Naive thymus-derived CD8-positive, alpha-beta T cell (primary cell): ENCODE data around the gene AVEN. TPM values are rescaled to one million over a fixed set of nuclear protein-coding genes. Genes with fewer than 3 reads are reported as not detected.
"Not testable (repeated sequence)": the region's sequence is repeated elsewhere in the genome, so short reads cannot be mapped to it uniquely, and the experiment has no call there.

Source experiments
- ATAC-seq, 2 donors: fragments of 150-1000 bp; cut with Tn5 transposase in 1 of 2; sonication (Bioruptor Pico), chemical (Tn5 transposase) in 1 of 2; 1 replicate in 1 of 2; 2 replicates in 1 of 2; pipeline ENCODE4 v1.10.0; 2021; ENCODE audit warnings: mild to moderate bottlenecking in 2 of 2, moderate library complexity in 2 of 2
- POLR2A ChIA-PET: fragments of 350-600 bp; sonication (Branson Sonifier 250); formaldehyde crosslinking; loops from one replicate; lab custom pipeline; 2021; ENCODE audit warnings: antibody characterized with exemption; lab: Charles Lee
- DNase-seq, 10 donors: peaks; one replicate each; pipeline versions ENCODE4 v3.0.0 to v3.0.0-alpha.2; 2020 to 2022
- H3K27ac Mint-ChIP-seq, 10 donors: one replicate each; pipeline ENCODE4 v1.8.0; 2020 to 2022; ENCODE audit warnings: mild to moderate bottlenecking in 10 of 10, mixed read lengths in 10 of 10, moderate library complexity in 4 of 10, inconsistent platforms in 1 of 10
- H3K27me3 Mint-ChIP-seq, 5 donors: one replicate each; pipeline ENCODE4 v1.8.0; 2021 to 2022; ENCODE audit warnings: mixed read lengths in 5 of 5
- H3K36me3 Mint-ChIP-seq, 3 donors: one replicate each; pipeline ENCODE4 v1.8.0; 2020 to 2022; ENCODE audit warnings: mixed read lengths in 3 of 3, mild to moderate bottlenecking in 2 of 3, inconsistent platforms in 1 of 3
- H3K4me1 Mint-ChIP-seq, 4 donors: one replicate each; pipeline ENCODE4 v1.8.0; 2021 to 2022; ENCODE audit warnings: mixed read lengths in 4 of 4
- H3K4me3 Mint-ChIP-seq, 10 donors: one replicate each; pipeline ENCODE4 v1.8.0; 2020 to 2022; ENCODE audit warnings: mild to moderate bottlenecking in 10 of 10, mixed read lengths in 10 of 10, moderate library complexity in 6 of 10, inconsistent platforms in 1 of 10
- H3K9me3 Mint-ChIP-seq, 9 donors: one replicate each; pipeline ENCODE4 v1.8.0; 2020 to 2022; ENCODE audit warnings: mixed read lengths in 9 of 9, mild to moderate bottlenecking in 3 of 9, inconsistent platforms in 1 of 9, moderate library complexity in 1 of 9
- polyA plus RNA-seq, 3 donors: library from polyadenylated mRNA; unstranded; fragments of 300-500 nt; fragmentation: Illumina TruSeq; gene quantifications; one replicate each; pipeline ENCODE4 v1.2.3, GENCODE V29; 2021
- total RNA-seq, 8 experiments: library from RNA in 2 of 8; stranded (reverse) in 2 of 8; gene quantifications; one replicate each; pipeline ENCODE4 v1.2.3 and lab custom pipeline; 2021 to 2026

Gene AVEN
- total and polyA plus RNA-seq, 5 experiments from 2014 or later, result 7.6 to 9.7 (median 8.8) TPM

DNA sequence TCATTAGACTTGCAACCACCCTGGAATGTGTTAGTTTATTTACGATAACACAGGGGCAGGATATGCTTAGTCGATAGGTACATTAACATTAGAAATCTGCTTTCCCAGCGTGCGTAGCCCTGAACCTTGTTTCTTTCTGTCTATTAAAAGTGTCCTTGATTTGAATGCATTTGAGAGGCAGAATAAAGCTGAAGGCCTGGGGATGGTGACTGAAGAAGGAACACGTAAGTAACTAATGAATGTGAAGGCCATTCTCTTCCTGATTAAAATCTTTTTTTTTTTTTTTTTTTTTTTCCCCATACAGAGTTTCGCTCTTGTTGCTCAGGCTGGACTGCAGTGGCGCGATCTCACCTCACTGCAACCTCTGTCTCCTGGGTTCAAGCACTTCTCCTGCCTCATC lies 213.6 kb downstream of the AVEN start:
- ATAC-seq, result no peak
- Mint-ChIP-seq H3K4me3 (no peak overlapping the region), H3K9me3 (no peaks in the 10 kb centered on the region), H3K36me3 (no peaks in the 10 kb centered on the region), H3K27me3 (peaks cover 2 to 22% (median 17%) of the 10 kb centered on the region in 5 donors), H3K27ac (no peak overlapping the region), H3K4me1 (no peaks in the 10 kb centered on the region)
- DNase-seq, result no peak
- POLR2A ChIA-PET, result no interaction called here

DNA sequence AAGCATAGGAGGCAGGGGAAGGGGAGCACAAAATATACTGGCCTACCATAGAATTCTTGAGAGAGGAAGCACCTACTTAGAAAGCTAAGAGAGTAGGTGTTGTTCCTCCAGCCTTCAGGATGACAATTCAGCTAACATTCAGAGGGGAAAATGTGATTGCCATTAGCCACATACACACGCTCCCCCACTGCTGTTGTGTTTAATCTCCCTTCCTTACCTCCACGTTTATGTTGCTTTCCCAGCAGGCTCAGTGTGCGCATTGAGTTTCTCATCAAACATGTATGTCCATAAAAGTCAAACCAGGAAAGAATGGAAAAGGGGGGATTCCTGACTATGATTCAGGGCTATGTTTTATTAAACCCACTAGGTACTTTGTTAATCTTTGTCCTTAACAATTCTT lies 215.9 kb downstream of the AVEN start:
- no peak for ATAC-seq
- H3K9me3 Mint-ChIP-seq, result no peaks in the 10 kb centered on the region
- POLR2A ChIA-PET, result no interaction called here

DNA sequence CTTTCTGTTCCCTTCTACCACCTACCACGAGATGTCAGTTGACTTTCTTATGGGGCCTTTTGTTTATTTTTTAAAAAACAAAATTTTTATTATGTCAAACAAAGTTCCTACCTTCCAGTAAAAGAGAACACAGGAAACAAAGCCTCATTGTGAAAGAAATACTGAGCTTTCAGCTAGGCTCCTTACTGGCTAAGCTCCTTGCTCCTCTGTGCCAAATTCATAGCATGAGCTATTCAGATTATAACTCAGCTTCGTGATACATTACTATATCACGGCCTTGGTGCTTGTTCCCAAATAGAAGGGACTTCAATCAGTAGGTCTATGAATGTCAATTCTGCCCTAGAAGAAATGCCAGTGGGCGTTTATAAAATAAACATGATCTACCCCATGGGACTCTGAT lies 216.5 kb downstream of the AVEN start:
- Mint-ChIP-seq H3K27ac (no peak overlapping the region), H3K36me3 (no peaks in the 10 kb centered on the region), H3K27me3 (peaks cover 2 to 27% (median 15%) of the 10 kb centered on the region in 5 donors), H3K4me3 (no peak overlapping the region), H3K9me3 (no peaks in the 10 kb centered on the region), H3K4me1 (no peaks in the 10 kb centered on the region)
- ATAC-seq (no peak), DNase-seq (no peak)
- POLR2A ChIA-PET, result no interaction called here

More for the DNA sequence above, 215.9 kb downstream of the AVEN start:
- Mint-ChIP-seq H3K4me3 (no peak overlapping the region), H3K36me3 (no peaks in the 10 kb centered on the region), H3K27me3 (peaks cover 2 to 31% (median 13%) of the 10 kb centered on the region in 5 donors), H3K4me1 (no peaks in the 10 kb centered on the region), H3K27ac (no peak overlapping the region)
- no peak for DNase-seq

DNA sequence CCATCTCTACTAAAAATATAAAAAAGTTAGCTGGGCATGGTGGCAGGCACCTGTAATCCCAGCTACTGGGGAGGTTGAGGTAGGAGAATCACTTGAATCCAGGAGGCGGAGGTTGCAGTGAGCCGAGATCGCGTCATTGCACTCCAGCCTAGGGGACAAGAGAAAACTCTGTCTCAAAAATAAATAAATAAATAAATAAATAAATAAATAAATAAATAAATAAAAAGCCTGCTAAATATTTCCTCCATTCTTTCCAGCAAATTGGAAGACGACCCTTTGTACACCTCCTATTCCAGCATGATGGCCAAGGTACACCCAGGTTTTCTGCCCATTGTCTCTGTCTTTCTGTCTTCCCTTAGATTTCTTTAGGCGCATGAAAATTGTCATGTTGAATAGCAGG lies 219.5 kb downstream of the AVEN start:
- H3K4me1 Mint-ChIP-seq, POLR2A ChIA-PET, H3K4me3 Mint-ChIP-seq, H3K27ac Mint-ChIP-seq, DNase-seq, ATAC-seq, H3K36me3 Mint-ChIP-seq, H3K9me3 Mint-ChIP-seq: not testable (repeated sequence)
- H3K27me3 Mint-ChIP-seq, result peaks cover 1 to 11% (median 6%) of the 10 kb centered on the region in 5 donors

Other genes with a start within 250 kb of the AVEN start
- gene CHRM5, start 70.7 kb downstream of the AVEN start, total RNA-seq, result not detected
- gene CHRM5, start 70.7 kb downstream of the AVEN start, polyA plus RNA-seq, result under 1 TPM in 1 of 3 donors, not detected in 2; 0.02 TPM
- gene EMC7, start 62.7 kb upstream of the AVEN start, total RNA-seq, result 10 to 100 TPM; 32.9 TPM
- 100 to 1,000 TPM in 1 of 3 donors, 10 to 100 TPM in 2; 88.0 to 116 (median 91.5) TPM for gene EMC7, start 62.7 kb upstream of the AVEN start, polyA plus RNA-seq
- gene PGBD4, start 62.9 kb upstream of the AVEN start, total RNA-seq, result 1 to 10 TPM; 6.6 to 7.0 TPM
- gene PGBD4, start 62.9 kb upstream of the AVEN start, polyA plus RNA-seq, result 1 to 10 TPM; 1.1 to 1.9 (median 1.4) TPM
- 10 to 100 TPM; 33.8 to 38.8 TPM for gene KATNBL1, start 170.9 kb upstream of the AVEN start, total RNA-seq
- gene KATNBL1, start 170.9 kb upstream of the AVEN start, polyA plus RNA-seq, result 10 to 100 TPM; 24.6 to 38.7 (median 34.3) TPM
- 10 to 100 TPM; 79.9 to 83.2 TPM for gene EMC4, start 185.8 kb upstream of the AVEN start, total RNA-seq
- 100 to 1,000 TPM; 171 to 182 (median 173) TPM for gene EMC4, start 185.8 kb upstream of the AVEN start, polyA plus RNA-seq